Stimulated activated CD8-positive, alpha-beta memory T cell treated with anti-CD3 and anti-CD28 coated beads, Interleukin-15, amount 100 ng/mL, for 24 hours (primary cell): Measurements from ENCODE around the gene COX15.
"Not testable (repeated sequence)": the region's sequence is repeated elsewhere in the genome, so short reads cannot be mapped to it uniquely, and the experiment has no call there.

Experiments used
- DNase-seq: peaks from one replicate; pipeline ENCODE4 v3.0.0-alpha.2; 2020; ENCODE audit warnings: low read depth

Gene COX15

DNA sequence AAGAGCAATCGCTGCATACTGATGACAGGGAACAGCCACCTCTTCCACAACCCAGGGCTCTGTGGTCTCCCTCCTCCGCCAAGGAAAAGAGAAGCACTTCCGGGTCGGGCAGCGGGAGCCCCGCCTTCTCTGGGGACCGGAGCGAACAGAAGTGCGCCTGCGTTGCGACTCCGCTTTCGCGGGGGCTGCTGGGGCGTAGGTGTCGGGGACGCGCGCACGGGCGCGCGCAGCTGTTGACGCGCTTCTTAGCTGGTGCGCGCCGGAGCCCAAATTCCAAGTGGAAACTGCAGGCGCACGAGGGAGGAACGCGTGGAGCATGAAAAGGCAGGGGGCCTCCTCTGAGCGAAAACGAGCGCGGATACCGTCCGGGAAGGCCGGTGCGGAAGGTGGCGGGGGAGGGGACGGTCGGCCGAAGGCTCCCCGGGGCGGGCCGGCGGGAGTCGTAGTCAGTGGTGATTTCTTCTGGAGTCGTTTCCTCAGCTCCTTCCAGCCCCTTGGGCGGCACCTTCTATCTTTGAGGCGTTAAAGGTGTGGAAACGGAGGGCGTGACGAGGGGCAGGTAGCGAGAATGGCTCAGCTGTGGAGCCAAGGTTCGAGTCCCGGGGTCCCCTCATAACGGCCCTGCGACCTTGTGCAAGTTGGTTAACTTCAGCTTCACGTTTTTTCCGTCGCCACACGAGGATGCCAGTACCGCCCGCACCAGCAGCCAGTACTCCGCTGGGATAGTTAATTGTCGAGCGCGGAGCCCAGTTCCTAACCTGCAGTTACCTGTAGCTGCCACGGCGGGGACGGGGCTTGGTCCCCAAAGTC, at the start of gene COX15, which contains the start of gene CUTC:
Gene COX15, minus strand, starts transcription at position 95 of the 810 bp plus-strand sequence. Its CDS starts 78 bp downstream, at position 17.
Gene CUTC, plus strand, starts transcription at position 202 of the 810 bp plus-strand sequence. Its CDS starts 115 bp downstream, at position 317.
- peak; percentile 91 for DNase-seq

DNA sequence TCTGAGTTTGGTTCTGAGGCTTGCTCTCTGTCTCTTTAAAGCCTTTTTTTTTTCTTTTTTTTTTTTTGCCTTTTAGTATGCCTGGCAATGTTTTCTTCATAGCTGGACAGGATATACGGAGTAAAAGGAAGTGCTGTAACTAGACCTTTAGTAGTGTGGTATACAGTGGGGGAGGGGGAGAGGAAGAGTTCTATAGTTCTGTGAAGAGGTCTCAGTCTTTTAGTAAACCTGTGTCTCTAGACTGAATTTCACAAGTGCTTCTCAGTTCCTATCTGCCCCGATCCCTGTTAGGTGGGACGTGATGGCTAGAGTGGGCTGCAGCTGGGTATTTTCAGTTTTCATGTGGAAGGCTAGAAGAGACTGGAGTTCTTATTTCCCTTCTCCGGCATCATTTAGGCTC, 47.4 kb upstream of the COX15 start:
- DNase-seq = no peak

DNA sequence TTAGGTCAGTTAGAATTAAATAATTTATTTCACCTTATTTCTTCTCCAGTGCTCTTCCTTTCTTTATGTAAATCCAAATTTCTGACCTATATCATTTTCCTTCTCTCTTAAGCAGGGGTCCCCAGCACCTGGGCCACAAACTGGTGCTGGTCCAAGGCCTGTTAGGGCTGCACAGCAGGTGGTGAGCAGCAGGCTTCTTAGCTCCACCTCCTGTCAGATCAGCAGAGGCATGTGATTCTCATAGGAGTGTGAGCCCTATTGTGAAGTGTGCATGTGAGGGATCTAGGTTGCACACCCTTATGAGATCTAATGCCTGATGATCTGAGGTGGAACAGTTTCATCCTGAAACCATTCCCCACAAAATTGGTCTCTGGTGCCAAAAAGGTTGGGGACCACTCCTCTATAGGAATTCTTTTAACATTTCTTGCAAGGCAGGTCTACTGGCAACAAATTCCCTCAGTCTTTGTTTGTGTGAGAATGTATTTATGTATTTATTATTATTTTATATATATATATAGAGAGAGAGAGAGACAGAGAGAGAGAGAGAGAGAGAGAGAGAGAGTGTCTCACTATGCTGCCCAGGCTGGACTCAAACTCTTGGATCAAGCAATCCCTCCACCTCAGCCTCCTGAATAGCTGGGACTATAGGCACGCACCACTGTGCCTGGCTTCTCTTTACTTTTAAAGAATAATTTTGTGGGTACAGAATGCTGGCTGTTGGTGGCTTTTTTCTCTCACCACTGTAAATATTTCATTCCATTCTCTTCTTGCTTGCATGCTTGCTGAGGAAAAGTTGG, 46.2 kb upstream of the COX15 start:
- DNase-seq = no peak

DNA sequence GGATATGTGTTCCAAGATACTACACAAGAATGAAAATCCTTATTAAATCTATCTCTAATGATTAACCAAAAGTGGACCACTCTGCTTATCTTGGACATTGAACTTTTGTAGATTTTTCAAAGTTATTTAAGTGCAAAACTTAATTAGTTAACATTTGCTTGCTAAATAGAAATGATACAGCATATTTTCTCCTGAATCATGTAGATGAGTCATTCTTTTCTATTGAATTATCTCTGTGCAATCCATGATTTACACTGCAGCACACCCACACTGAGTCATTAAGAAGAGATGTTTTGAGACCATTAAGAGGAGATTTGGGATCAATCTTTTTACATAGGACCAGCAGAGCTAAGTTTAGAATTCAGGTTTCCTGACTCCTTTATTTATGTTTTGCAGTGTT, 43.9 kb upstream of the COX15 start:
- no peak for DNase-seq

DNA sequence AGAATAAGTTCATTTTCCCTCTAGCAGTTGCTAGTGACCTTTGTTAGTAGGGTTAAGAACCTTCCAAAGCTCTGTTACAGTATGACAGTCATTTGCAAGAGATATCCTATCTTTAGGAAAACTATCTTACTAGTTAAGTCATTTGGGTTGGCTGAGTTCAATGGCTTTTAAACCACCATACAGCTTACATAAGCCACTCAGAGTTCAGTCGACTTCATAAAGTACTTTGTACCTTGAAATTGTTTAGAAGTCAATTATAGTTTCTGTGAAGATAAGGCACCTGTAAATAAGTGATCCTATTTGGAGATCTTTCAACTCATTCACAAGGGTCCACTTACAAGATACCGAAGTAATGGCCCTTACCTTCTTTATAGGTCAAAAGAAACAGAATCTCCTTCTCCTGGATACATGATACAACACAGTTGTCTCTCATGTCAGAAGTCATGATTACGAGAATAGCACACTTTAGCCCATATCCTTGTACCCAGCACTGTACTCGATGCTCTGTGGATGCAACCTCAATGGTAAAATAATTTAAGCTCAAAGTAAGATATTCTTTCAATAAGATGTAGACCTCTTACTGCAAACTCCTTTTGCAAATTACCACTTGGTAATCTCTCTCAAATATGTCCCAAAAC, 38.6 kb upstream of the COX15 start:
- no peak for DNase-seq

DNA sequence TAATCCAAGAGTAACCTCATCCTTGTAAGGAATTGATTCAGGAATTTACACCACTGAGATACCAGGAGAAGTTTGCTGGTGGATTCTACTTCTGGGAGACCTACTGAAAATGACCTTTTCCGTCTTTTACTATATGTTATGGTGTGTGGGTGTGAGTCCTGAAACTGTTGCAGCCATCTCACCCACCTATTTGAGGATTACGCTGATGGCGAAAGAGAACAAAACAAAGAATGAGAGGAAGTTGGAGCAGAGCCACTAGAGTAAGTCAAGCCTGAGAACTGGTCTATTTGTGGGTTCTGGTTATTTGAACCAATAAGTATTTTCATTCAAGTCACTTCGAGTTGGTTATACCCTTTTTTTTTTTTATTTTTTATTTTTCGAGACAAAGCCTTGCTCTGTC, 37.8 kb upstream of the COX15 start:
- no peak for DNase-seq

DNA sequence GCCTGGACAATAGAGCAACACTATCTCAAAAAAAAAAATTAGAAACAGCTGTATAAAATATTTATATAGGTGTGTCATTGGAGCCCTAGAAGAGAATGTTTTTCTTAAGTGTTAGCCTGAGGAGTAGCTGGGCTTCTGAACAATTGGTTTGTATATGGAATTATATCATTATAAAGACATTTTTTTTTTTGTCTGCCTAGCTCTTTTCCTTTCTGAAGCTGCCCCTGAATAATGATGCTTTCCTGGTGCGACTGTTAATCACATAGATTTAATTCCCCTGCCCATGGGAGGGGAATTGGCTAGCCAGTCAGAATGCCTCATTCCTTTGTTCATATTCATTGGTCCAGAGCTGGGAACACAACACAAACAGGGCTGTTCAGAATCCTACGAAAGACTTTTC, 36.6 kb upstream of the COX15 start:
- no peak for DNase-seq

DNA sequence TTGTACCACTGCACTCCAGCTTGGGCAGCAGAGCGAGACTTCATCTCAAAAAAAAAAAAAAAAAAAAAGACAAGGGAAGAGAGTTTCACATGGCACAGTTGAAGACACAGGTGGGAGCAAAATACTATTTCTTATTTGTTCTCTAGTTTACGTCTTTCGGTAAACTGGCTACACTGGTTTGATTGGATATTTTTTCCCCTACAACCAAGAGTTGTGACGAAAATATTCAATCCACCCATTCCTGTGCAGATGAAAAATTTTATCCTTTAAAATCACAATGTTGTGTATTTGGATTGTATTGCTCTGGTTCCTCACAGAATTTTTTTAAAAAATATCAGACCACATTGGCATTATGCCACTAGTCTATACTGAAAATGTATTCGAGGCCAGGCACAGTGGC, 36.0 kb upstream of the COX15 start:
- no peak for DNase-seq

DNA sequence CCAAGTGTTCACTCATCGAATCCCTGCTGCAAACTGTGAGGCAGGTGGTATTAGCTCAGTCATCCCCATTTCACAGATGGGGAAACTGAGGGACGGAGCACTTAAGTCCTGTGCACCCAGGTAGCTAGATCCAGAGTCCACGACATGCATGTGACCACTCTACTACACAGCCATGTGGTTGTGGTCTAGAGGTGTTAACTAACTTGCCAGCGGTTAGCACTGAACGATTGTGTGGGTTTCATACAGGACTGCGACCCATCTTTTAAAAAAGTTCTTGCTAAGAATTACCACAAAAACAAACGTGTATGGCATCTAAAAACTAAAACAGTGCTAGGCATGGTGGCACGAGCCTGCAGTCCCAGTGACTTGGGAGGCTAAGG, 34.4 kb upstream of the COX15 start:
- DNase-seq = no peak

DNA sequence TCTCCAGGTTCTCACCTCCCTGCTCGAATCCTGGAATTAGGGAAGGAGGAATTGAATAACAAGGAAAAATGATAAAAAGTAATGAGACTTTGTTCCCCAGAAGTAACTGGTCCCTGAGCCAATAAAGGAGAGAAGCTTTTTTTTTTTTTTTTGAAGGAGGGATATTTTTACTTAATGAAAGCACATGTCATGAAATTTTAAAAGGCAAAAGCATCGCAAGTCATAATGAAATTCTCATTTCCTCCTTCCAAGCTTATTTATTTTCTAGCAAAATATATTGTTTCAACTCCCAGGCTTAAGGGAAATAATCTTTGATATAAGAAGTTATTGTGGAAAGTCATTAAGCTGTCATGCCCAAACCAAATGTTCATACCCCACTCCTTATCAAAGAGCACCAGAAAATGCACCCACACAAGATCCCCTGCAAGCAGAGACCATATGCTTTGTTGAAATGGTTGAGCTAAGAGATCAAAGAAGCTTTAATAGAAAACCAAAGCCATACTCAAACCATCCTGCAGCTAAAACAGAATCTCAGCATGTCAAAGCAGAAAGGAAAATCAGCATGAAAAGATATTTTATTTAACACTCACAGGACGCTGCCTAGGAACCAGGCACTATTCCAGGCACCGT, 33.9 kb upstream of the COX15 start:
- DNase-seq = no peak

DNA sequence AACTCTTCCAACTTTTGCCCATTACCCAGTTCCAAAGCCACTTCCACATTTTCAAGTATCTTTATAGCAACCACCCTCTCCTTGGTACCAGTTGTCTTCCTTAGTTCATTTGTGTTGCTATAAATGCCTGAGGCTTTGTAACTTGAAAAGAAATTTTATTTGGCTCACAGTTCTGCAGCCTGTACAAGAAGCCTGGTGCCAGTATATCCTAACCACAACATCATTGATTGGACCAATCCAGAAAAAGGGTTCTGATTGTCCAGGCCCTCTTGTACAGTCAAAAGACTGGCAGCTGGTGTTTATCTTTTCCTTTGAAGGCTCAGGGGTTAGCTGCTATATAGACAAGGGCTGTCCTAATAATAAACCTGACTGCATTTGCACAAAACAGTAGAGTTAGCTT, 29.4 kb upstream of the COX15 start:
- DNase-seq = no peak

DNA sequence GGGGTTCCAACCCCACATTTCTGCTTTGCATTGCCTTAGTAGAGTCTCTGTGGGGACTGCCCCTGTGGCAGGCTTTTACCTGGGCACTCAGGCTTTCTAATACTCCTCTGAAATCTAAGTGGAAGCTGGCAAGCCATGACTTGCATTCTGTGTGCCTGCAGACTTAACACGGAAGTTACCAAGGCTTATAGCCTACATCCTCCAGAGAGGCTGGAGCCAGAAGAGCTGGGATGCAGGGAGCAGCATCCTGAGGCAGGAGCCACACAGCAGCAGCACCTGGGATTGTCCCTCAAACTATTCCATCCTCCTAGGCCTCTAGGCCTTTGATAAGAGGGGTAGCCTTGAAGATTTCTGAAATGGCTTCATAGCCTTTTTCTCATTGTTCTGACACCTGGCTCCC, 28.4 kb upstream of the COX15 start:
- no peak for DNase-seq

DNA sequence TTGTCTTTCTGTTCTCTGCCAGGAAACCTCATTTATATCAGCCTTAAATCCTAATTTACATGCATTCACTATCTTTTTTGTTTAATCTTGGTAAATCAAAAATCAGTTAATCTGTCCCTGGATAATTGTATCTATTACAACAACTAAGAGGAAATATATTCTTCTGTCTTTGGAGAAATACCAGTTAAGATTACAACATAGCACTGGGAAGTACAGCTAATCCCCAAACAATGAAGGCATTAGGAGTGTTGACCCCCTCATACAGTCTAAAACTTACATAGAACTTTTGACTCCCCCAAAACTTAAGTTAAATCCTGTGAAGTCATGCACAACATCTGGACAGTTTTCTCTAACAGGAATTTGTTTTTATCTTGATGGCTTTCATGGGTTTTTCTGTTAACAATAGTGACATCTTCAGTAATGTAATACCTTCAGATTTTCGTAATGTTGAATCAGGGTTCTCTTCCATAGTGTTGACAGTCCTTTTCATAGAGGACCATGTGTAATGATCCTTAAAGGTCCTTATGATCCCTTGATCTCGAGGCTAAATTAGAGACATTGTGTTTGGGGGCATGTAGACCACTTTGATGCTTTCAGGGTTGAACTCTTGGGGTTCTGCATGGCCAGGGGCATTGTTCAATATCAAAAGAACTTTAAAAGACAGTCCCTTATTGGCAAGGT, 26.4 kb upstream of the COX15 start:
- no peak for DNase-seq

DNA sequence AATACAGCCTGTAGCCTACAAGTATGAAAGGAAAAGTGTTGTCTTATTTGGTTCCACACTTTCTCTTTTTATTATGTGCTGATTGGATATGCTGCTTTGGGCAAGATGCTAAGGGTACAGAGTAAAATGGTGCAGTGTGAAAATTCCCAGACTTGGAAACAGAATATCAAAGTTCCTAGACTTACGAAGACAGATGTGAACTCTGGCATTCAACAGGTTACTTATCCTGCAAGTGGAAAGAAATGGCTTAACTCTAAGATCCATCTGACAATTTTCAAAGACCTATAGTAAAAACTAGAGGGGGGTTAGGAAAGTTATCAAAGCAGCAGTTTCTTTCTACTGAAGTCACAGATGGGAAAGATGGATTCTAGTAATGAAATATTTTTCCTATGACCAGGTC, 24.2 kb upstream of the COX15 start:
- no peak for DNase-seq

DNA sequence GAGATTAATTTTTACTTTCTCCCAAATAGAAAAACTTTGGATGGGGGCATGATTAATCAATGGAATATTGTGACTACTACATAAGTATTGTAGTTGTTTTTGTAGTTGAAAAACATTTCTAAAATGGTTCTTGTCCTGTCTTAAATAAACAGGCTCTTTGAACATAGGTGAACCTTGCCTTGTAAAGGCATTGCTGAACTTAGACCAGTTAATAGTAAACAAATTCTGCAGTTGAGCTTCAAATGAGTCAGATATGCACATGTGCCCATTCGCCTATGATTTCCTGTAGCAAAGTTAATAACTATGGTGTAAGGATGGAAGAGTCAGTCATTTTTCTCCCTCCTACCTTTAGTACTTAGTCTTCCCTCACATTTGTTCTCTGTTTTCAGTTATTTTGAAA, 22.7 kb upstream of the COX15 start:
- no peak for DNase-seq

DNA sequence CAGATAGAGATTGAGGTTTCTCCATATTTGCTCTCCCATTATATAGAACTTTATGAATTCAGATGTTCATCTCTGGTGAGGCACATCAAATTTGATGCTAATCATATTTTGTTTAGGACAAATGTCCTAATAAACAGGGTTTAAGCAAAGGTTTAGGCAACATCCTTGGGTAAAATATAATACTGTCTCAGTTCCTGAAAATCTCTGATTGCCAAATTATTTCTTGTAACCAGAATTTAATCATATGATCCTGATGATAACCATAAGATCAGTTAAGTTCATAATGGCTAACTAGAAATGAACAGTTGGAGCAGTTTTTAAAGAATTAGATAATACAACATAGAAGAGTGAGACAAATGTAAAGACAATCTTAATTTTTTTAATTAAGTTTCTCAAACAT, 18.7 kb upstream of the COX15 start:
- no peak for DNase-seq

DNA sequence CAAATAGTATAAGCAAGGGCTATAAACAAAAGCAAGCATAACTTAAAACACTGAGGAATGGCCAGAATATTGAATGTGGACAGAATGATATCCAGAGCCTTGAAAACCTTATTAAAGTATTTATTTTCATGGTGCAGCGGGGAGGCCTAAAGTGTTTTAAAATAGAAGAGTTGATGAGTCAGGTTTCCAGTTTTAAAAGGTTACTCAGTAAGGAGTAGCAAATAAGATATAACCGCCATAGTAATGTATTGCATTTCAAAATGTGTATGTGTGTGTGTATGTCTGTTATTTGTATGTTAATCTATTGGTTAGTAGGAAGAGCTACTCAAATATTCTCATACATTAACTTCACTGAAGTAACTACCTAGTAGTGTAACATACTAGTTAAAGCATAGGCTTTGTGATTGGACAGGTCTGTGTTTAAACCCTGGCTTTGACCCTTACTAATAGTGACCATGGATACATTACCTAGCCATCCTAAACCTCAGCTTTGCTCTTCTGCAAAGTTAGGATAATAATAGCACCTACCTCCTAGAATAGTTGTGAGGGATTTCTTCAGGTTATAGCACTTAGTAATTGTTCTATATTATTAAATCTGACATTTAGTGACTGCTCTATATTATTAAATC, 17.0 kb upstream of the COX15 start:
- DNase-seq = no peak

DNA sequence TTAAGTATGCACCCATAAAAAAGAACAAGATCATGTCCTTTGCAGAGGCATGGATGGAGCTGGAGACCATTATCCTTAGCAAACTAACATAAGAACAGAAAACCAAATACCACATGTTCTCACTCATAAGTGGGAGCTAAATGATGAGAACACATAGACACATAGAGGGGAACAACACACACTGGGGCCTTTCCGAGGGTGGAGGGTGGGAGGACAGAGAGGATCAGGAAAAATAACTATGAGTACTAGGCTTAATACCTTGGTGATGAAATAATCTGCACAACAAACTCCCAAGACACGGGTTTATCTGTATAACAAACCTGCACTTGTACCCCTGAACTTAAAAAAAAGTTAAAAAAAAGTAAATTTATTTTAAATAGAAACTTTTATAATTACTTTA, 14.2 kb upstream of the COX15 start:
- DNase-seq = not testable (repeated sequence)

DNA sequence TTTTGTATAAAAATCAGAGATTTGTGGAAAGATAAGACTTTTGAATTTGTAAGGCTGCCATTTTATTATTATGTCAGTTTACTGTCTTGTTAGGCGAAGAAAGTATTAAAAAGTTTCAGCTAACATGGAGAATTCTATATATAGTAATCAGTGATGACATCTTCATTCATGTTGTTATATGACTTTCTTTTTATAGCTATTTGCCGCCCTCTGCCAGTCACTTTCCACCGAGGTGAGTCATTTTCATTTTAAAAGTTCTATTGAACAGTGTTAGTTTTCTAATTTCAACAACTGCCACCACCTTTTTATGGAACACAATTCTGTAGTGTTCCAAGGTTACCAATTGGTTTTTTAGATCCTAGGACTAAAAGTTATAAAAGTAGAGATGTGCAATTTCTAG, 11.9 kb upstream of the COX15 start:
- no peak for DNase-seq

DNA sequence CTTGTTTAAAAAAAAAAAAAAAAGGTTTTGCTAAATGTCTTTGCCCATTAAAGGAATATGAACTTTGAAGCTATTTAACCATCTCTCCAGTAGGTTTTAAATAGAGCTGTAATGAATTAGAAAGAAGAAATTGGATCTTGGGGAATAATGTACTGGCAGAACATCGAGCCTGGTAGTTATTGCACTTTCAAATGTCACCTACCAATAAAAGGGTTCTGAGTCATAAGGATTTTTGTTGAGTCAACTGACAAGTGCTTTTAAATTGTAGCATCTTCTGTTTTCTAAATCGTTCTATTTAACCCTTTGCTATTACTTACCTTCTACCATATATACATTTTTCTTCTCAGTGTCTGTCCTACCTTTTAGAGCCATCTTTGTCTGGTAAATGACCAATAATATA, 10.8 kb upstream of the COX15 start:
- DNase-seq = no peak

DNA sequence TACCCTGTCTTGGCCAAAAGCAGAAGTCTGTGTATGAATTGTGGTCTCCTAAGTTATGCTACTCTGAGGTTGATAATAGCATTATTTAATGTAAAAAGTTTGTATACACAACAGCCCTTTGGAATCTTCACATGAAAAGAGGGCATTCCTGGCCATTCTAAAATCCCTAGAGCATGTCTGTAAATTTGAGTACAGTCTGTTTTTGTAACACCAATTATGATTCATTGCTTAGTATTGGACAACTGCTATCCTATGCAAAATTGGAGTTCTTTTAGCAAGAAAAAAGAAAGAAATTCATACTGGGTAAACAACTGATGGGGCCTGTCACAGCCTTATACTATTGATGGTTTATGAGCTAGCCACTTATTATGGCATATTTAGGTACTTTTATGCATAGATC, 10.3 kb upstream of the COX15 start:
- DNase-seq = no peak
